A549 (cell line): Measurements from ENCODE around the gene CENPL.

Experiments
- CHD2 ChIP-seq: fragments of 150-350 bp; IDR thresholded peaks from 2 replicates; pipeline ENCODE4 v1.6.1; 2014; ENCODE audit warnings: low read length; ENCODE audit not compliant: partially characterized antibody
- CTCF ChIP-seq: fragments of >200 bp; sonication (Bioruptor Twin); formaldehyde crosslinking; IDR thresholded peaks from 3 replicates; pipeline ENCODE4 v1.5.1; 2016
- KDM5A ChIP-seq: fragments of 200-600 bp; sonication (generic); IDR thresholded peaks from 2 replicates; pipeline ENCODE4 v1.6.1; 2016; ENCODE audit warnings: antibody characterized with exemption, mild to moderate bottlenecking
- MYC ChIP-seq: IDR thresholded peaks from 2 replicates; pipeline ENCODE4 v1.6.1; 2012; ENCODE audit warnings: mild to moderate bottlenecking, inconsistent platforms, low read length, improper control_type of control experiment, borderline replicate concordance
- RAD21 ChIP-seq, 2 experiments: fragments of >200 bp in 1 of 2; sonication (Bioruptor Twin) in 1 of 2; formaldehyde crosslinking in 1 of 2; IDR thresholded peaks in 1 of 2; conservative IDR thresholded peaks in 1 of 2; 2 replicates in 1 of 2; 3 replicates in 1 of 2; pipeline ENCODE4 v1.6.1; 2012 to 2018; ENCODE audit warnings: inconsistent platforms in 1 of 2
- RCOR1 ChIP-seq: fragments of 150-350 bp; IDR thresholded peaks from 2 replicates; pipeline ENCODE4 v1.6.1; 2014; ENCODE audit warnings: antibody characterized with exemption, low read length, low read depth
- SMC3 ChIP-seq: fragments of >200 bp; sonication (Bioruptor Twin); formaldehyde crosslinking; IDR thresholded peaks from 3 replicates; pipeline ENCODE4 v1.6.1; 2018; ENCODE audit warnings: inconsistent platforms

- TF ChIP-seq KDM5A (no peak), CTCF (no peak), SMC3 (no peak), RAD21 (conservative IDR thresholded peaks at IDR 0.05 in 1 of 2, IDR thresholded peaks at IDR 0.05 in 1 of 2) (no peak), RCOR1 (no peak), MYC (no peak), CHD2 (no peak)
Observed at GRCh38 chr1:173861731-173862145, 37.1 kb upstream of the CENPL start.
